LNCAP (cell line): ENCODE results near the gene TPCN2.

Experiments
- TF ChIP-seq, protein P1 (sequence below): fragments of 450-650 bp; IDR thresholded peaks from 2 replicates; pipeline ENCODE4 v1.5.1; 2017; ENCODE audit warnings: mild to moderate bottlenecking

Gene TPCN2

DNA sequence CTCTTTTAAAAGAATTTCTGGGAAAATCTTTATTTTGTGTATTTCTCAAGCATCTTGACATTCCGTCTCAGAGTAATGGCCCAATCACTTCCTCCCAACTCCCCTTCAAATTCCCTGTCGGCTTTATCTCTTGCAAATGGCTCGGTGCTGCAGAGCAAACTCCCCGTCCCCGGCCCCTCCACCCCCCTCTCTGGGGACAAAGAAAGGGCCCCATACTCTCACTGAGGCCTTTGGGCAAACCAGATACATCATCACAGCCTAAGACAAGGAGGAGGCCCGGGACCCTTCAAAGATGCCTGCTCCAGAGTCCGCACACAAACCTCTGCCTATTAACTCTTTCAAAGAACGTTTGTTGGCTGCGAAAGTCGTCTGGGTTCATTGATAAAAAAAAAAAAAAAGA is 103.1 kb downstream of the TPCN2 start:
- TF ChIP-seq, protein P1, sequence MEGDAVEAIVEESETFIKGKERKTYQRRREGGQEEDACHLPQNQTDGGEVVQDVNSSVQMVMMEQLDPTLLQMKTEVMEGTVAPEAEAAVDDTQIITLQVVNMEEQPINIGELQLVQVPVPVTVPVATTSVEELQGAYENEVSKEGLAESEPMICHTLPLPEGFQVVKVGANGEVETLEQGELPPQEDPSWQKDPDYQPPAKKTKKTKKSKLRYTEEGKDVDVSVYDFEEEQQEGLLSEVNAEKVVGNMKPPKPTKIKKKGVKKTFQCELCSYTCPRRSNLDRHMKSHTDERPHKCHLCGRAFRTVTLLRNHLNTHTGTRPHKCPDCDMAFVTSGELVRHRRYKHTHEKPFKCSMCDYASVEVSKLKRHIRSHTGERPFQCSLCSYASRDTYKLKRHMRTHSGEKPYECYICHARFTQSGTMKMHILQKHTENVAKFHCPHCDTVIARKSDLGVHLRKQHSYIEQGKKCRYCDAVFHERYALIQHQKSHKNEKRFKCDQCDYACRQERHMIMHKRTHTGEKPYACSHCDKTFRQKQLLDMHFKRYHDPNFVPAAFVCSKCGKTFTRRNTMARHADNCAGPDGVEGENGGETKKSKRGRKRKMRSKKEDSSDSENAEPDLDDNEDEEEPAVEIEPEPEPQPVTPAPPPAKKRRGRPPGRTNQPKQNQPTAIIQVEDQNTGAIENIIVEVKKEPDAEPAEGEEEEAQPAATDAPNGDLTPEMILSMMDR = no peak

DNA sequence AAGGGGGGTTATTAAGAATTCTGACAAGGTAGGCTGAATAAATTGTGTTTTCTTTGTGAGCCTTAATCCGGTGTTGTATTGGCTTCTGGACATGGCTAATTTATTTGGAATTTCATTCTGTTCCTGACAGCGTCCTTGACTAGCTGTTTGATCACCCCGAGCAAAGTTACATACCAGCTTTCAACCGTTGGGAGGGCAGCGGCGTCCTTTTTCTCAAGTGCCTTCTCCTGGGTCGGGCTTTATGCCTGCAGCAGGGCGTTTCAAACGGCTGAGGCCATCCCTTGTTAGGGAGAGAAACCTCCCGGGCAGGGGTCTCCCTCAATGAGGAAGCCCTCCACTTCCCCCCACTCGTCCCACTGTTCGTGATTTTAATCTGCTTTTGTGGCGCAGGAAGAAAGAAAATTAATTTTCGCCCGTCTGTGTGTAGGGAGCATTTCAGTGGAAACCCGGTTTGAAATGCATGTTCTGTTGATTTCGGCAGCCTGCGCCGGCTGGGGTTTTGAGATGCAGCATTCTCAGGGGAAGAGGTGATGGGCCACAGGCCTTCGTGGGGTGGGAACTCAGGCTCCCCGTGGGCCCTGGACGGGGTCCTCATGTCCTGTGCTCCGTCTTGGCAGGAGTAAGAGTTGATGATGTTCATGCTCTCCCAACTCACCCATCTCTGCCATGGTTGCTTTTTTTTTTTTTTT is 104.1 kb downstream of the TPCN2 start:
- TF ChIP-seq, protein P1 = no peak

DNA sequence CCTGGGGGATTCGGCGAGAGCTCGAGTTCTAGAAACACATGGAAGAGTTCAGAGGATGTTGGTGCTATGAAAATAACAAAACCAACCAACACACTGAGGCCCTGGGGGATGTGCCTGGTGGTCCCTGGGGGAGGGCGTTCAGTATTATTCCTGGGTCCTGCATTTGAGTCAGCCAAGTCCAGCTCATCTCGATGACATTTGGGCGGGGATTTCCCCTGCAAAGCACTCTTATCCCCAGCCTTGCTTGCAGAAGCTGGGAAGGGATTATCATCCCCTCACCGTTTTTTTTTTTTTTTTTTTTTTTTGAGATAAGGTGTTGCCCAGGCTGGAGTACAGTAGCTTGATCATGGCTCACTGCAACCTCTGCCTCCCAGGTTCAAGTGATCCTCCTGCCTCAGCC is 104.9 kb downstream of the TPCN2 start:
- TF ChIP-seq, protein P1 = no peak

DNA sequence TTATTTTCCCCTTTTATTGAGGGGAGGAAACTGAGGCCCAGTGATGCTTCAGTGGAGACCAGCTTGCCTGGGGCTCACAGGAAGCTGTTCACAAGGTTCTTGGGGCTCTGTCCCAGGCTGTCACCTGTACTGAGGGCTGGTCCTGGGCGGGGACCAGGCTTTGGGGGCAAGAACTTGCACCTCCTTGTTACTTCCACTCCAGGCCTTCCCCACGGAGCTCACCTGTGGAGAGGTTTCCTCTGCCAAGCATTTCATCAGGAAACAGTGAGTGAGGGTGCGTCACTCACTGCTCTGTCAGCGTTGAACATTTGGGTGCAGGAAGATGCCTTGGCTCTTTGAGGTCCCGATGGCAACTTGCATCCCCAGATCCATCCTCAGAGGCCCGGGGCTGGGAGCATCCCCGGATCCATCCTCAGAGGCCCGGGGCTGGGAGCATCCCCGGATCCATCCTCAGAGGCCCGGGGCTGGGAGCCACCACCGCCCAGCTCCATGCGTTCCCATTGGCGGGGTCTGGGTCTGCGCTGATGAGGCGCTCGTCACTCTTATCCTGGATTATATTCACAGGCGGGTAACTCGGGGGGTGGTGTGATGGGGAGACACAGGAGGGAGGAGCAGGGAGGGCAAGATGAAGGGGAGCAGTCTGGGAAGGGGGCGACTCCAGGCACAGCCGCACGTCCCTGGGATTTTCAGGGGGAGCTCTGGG is 105.6 kb downstream of the TPCN2 start:
- TF ChIP-seq, protein P1 = no peak

DNA sequence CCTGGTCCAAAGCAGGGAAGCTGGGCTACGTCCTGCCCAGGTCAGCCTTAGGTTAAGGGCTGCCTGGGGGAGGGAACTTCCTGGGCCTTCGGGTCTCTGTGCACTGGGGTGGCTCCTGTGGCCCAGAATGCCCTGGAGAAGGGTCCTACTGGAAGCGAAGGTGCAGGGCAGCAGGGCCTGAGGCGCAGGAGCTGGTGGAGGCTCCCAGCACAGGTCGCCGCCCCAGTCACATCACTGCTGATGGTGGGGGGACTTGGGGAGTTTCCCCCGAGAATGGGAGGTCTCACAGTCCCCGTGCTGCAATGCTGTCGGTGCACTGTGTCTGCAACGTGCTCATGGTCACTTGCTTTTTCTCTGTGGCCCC is 106.2 kb downstream of the TPCN2 start:
- TF ChIP-seq, protein P1 = no peak

DNA sequence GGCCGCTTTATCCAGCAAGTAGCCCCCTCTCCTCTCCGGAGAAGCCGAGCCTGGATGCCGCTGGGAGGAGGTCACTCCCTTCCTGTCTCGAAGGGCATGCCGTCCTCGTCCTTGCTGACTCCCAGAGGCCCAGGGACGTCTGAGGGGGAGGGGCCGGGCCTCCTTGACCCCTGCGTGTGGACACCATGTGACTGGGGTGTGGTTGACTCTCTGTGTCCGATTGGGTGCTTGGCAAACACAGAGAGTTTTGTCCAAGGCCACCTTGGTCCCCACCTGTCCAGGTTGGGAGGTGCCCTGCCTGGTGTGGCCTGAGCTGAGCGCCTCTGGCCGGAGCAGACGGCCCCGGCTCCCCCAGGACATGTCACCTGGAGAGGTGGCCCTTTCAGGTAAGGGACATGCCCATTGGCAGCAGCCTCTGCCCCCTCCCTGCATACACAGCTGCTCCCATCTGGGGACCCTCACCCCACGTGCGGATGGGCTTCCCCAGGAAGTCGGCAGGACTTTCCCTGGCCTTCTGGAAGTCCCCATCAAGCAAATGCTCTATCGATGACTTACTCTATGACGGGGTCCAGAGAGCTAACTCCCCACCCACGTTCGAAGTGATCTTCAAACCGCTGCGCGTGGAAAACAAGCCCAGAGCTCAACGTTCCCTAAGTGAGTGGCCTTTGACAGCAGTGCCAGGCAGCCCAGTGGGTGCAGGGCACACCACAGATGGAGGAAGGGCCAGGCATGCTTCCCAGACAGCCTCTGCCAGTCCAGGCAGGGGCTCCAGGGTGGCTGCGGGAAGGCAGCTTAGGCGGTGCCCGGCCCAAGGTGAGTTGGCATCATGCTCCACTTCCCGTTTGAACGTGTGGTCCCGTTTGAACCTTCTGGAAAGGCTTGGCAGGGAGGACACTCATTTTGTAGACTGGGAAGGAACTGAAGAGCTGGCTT is 106.8 kb downstream of the TPCN2 start, which contains the start of gene SMIM38:
TSS of gene SMIM38 (plus strand) at position 634 of the 933 bp plus-strand sequence. CDS start 1,912 bp downstream, outside the sequence.
- TF ChIP-seq, protein P1 = no peak

DNA sequence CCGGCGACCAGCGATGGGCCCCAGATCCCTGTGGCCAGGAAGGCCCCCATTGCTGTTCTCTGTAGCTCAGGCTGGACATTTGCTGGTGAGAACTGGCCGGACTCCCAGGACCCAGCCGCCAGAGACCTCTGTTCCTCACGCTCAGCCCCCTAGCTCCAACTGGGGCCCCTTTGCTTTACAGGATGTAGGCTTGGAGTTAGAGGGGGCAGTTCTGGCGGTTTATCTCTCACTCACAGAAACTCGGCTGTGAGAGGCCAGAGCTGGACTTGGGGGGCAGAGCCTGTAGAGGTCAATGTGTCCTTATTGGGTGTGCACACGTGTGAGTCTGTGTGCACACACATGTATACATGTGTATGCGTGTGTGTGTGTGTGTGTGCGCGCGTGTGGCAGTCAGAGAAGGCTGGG is 107.5 kb downstream of the TPCN2 start:
- TF ChIP-seq, protein P1 = no peak
